ENCODE results near the gene CDA.

The CDA gene

DNA sequence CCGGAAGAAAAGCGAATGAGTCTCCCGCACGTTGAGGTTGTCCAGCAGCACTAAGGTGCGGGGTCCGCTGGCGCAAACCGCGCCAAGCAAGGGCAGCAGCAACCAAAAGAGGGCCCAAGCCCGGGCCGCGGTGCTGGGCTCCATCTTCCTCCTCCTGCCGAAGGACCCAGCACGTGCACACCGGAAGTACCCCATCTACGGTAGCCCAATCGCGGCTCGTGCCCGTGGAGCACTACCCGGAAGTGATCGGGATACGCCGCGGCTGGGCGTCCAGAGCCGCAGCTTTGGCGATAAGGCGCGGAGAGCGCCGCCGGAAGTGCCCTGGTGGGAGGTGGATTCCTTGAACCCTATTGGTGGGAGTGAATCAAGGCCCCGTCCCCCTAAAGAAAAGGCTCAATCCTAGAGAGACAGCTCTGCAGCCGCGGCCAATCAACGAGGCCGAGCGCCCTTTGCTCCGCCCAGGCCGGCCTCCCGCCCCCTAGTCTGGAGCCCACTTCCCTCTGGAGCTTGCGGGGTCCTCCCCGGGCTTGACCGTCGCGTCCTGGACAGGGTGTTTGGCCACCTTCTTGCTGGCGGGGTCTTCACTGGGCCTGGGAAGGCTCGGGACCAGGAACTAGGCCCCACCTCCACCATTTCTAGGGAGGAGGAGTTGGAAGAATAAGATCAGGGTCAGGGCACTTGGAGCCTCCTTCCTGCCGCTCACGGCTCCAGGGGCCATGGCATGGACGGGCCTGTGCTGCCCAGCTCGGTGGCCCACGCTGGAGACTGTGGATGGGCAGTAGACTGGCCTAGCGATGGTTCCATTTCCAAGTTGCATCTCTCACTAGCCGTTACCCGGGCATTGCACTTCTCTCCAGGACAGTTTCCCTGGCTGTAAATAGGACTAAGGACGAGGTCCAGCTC, 72.6 kb downstream of the CDA start, which contains the start of gene DDOST (continued):
- TF ChIP-seq ZNF518A (tag by site-specific recombination; conservative IDR thresholded peaks at IDR 0.05; ENCODE audit: low read depth) = peak; percentile 98
- TF ChIP-seq ZNF157 (tag by site-specific recombination; IDR thresholded peaks at IDR 0.05) = no peak
- TF ChIP-seq, protein P1, sequence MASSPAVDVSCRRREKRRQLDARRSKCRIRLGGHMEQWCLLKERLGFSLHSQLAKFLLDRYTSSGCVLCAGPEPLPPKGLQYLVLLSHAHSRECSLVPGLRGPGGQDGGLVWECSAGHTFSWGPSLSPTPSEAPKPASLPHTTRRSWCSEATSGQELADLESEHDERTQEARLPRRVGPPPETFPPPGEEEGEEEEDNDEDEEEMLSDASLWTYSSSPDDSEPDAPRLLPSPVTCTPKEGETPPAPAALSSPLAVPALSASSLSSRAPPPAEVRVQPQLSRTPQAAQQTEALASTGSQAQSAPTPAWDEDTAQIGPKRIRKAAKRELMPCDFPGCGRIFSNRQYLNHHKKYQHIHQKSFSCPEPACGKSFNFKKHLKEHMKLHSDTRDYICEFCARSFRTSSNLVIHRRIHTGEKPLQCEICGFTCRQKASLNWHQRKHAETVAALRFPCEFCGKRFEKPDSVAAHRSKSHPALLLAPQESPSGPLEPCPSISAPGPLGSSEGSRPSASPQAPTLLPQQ (tag by site-specific recombination; IDR thresholded peaks at IDR 0.05) = peak; percentile 17
- no peak for TF ChIP-seq ZNF585B (tag by site-specific recombination; IDR thresholded peaks at IDR 0.05)
- TF ChIP-seq ZNF521 (tag by site-specific recombination; IDR thresholded peaks at IDR 0.05) = no peak
- TF ChIP-seq YY1 (tag by site-specific recombination; IDR thresholded peaks at IDR 0.05) = peak; percentile 82
- peak; percentile 86 for TF ChIP-seq ZBTB8A (tag by site-specific recombination; IDR thresholded peaks at IDR 0.05)
- no peak for TF ChIP-seq ZNF37A (tag by site-specific recombination; IDR thresholded peaks at IDR 0.05)
- no peak for TF ChIP-seq ZNF221 (tag by site-specific recombination; IDR thresholded peaks at IDR 0.05; ENCODE audit: borderline replicate concordance)
- TF ChIP-seq SP3 (tag by site-specific recombination; IDR thresholded peaks at IDR 0.05) = peak; percentile 87
- no peak for TF ChIP-seq FEZF1 (tag by site-specific recombination; IDR thresholded peaks at IDR 0.05)
- TF ChIP-seq ZNF138 (tag by site-specific recombination; IDR thresholded peaks at IDR 0.05; ENCODE audit: borderline replicate concordance) = no peak
- TF ChIP-seq ZNF501 (tag by site-specific recombination; IDR thresholded peaks at IDR 0.05) = 0 out of 2 replicates have a peak, but pooled peaks have one; percentile 34
- no peak for TF ChIP-seq MEIS1 (CRISPR knock-in tag; IDR thresholded peaks at IDR 0.05; ENCODE audit: borderline replicate concordance)
- no peak for TF ChIP-seq ZNF239 (tag by site-specific recombination; IDR thresholded peaks at IDR 0.05)
- no peak for TF ChIP-seq ZNF140 (tag by site-specific recombination; IDR thresholded peaks at IDR 0.05)
- TF ChIP-seq ZNF18 (tag by site-specific recombination; IDR thresholded peaks at IDR 0.05) = no peak
- TF ChIP-seq KLF9 (tag by site-specific recombination; IDR thresholded peaks at IDR 0.05; ENCODE audit: low read depth) = peak; percentile 14; the same call in 1 of the 2 replicates
- TF ChIP-seq ZNF660 (tag by site-specific recombination; IDR thresholded peaks at IDR 0.05) = peak; percentile 7; the same call in 1 of the 2 replicates
- TF ChIP-seq ZNF423 (tag by site-specific recombination; IDR thresholded peaks at IDR 0.05) = no peak
- TF ChIP-seq, protein P2, sequence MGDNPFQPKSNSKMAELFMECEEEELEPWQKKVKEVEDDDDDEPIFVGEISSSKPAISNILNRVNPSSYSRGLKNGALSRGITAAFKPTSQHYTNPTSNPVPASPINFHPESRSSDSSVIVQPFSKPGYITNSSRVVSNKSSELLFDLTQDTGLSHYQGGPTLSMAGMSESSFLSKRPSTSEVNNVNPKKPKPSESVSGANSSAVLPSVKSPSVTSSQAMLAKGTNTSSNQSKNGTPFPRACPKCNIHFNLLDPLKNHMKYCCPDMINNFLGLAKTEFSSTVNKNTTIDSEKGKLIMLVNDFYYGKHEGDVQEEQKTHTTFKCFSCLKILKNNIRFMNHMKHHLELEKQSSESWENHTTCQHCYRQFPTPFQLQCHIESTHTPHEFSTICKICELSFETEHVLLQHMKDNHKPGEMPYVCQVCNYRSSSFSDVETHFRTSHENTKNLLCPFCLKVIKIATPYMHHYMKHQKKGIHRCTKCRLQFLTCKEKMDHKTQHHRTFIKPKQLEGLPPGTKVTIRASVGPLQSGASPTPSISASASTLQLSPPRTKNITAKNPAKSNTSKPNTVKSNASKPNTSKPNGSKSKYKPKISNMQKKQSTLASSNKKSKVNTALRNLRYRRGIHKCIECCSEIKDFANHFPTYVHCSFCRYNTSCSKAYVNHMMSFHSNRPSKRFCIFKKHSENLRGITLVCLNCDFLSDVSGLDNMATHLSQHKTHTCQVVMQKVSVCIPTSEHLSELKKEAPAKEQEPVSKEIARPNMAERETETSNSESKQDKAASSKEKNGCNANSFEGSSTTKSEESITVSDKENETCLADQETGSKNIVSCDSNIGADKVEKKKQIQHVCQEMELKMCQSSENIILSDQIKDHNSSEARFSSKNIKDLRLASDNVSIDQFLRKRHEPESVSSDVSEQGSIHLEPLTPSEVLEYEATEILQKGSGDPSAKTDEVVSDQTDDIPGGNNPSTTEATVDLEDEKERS (tag by site-specific recombination; IDR thresholded peaks at IDR 0.05) = no peak
- no peak for TF ChIP-seq TRIM28 (IDR thresholded peaks at IDR 0.05; ENCODE audit: borderline replicate concordance, low read length)
- TF ChIP-seq ZBTB10 (tag by site-specific recombination; IDR thresholded peaks at IDR 0.05) = no peak
- no peak for TF ChIP-seq ZNF16 (tag by site-specific recombination; IDR thresholded peaks at IDR 0.05; ENCODE audit: low read depth)

All from HEK293 (cell line).